HG03558 (cell line): ENCODE measurements around the gene CALN1.
"Not testable (repeated sequence)": the region's sequence is repeated elsewhere in the genome, so short reads cannot be mapped to it uniquely, and the experiment has no call there.

Experiments
- ATAC-seq: cut with Tn5 transposase; IDR thresholded peaks from one replicate; pipeline ENCODE4 v1.9.1; 2021; ENCODE audit warnings: moderate number of reproducible peaks; ENCODE audit not compliant: unreplicated experiment; ENCODE audit errors: extremely low read depth

Gene CALN1

DNA sequence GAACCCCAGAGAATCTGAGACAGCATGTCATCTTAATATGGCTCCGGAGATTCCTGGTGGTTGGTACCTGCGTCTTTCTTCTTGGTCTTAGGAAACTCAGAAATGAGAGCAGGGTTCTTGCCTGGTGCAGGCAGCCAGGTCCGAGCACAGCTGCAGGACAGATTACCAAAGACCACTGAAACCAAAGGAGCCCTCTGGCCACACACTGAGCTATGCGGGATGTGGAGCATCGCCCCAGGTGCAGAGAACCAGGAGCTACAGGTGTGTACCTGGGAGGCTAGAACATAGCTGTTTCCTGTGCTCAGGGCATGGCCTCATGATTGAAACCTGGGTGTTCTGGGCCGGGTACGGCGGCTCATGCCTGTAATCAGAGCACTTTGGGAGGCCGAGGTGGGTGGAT lies 635.4 kb downstream of the CALN1 start:
- ATAC-seq: no peak

DNA sequence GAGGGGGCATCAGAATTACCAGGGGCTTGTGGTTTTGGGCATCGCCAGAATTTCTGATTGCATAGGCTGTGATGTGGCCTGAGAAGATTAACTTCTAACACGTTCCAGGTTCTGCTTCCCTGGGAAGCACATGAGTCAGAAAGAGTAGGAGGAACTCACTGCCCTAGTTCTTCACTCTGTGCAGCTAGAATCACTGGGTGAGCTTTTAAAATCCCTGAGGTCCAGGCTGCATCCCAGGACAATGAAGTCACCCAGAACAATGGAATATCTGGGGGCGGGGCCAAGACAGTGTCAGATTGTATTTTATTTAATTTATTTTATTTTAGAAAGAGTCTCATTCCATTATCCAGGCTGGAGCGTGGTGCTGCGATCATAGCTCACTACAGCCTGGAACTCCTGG lies 636.5 kb downstream of the CALN1 start:
- ATAC-seq: no peak

DNA sequence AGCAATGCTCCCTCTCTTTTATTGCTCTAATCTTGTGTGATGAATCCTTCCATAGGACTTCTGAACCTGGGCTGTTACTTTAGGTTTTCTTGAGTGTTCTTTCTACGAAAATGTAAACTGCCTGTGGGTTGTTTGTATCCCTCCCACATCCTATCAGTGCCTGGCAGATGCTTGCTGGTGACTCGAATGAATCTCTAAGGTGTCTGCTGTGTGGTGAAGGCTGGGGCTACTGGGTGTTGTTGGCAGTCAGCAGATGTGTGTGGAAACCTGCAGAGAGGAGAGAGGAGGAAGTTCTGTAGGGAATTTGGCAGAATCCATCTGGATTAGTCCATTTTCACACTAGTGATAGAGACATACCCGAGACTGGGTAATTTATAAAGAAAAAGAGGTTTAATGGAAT lies 639.4 kb downstream of the CALN1 start:
- no peak for ATAC-seq

DNA sequence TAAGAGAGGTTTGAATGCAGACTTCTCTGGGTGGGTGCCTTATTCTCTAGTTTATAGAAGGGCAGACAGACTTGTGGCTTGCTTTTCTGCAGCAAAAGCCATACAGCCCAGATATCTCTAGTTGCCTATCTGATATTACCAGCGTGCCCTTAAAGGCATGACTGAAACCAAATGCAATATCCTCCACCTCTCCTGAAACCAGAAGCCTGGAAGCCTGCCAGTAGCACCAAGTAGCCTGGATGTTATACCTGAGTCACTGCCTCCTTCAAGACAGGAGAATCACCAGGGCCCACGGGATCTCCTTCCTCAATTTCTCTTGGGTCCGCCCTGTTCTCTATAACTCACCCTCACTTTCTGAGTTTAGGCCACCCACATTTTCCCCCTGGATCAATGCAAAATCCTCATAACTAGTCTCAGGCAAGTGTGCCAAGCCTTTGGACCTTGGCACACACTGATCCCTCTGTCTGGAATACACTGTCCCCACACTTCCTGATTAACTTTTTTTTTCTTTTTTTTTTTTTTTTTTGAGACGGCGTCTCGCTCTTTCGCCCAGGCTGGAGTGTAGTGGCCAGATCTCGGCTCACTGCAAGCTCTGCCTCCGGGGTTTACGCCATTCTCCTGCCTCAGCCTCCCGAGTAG lies 641.8 kb downstream of the CALN1 start:
- no peak for ATAC-seq

DNA sequence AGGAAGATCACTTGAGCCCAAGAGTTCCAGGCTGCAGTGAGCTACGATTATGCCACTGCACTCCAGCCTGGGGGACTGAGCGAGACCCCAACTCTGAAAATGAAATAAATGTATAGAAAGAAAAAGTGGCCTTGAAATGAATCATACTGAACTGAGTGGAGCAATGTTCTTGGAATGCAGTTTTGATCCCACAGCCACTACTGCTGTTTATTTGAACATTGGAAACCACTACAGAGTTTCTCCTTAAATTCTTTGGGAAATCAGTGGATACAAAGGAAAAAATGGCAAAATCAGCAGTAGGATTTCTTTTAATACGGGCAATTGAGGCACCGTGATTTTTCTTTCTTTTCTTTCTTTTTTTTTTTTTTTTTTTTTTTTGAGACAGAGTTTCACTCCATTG lies 642.8 kb downstream of the CALN1 start:
- no peak for ATAC-seq

DNA sequence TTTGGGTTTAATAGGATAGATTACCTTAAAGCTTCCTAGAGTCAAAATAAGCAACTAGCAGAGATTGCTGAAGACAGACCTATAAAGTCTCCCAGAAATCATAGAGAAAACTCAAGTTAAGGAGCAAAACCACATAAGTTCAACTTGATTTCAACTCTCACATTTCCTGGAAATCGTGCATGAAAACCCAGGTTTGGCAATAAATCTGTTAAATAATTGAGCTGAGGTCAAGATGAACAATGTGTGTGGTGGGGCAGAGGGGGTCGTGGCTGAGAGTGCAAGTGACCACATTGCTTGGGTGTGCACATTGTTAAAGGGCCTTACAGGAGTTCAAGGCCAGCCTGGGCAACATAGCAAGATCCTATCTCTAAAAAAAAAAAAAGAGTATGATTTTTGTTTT lies 643.7 kb downstream of the CALN1 start:
- ATAC-seq: no peak

DNA sequence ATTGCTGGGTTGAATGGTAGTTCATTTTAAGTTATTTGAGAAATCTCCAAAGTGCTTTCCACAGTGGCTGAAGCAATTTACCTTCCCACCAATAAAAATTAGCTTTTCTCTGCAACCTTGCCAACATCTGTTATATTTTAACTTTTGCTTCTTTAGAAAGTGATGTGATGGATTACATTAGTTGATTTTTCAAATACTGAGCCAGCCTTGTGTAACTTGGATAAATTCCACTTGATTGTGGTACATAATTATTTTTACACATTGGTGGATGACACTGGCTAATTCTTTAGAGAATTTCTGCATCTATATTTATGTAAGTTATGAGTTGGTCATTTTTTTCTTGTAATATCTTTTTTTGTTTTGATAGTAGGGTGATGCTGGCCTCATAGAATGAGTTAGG lies 646.1 kb downstream of the CALN1 start:
- no peak for ATAC-seq

DNA sequence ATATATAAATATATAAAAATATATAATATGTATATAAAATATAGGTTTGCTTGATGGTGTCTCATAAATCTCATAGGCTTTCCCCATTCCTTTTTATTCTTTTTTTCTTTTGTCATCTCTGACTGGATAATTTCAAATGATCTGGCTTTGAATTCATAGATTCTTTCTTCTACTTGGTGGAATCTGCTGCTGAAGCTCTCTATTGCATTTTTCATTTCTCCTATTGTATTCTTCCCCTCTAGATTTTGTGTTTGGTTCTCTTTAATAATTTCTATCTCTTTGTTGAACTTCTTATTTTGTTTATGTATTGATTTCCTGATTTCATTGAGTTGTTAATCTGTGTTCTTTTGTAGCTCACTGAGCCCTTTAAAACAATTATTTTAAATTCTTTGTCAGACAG lies 650.8 kb downstream of the CALN1 start:
- ATAC-seq: no peak

DNA sequence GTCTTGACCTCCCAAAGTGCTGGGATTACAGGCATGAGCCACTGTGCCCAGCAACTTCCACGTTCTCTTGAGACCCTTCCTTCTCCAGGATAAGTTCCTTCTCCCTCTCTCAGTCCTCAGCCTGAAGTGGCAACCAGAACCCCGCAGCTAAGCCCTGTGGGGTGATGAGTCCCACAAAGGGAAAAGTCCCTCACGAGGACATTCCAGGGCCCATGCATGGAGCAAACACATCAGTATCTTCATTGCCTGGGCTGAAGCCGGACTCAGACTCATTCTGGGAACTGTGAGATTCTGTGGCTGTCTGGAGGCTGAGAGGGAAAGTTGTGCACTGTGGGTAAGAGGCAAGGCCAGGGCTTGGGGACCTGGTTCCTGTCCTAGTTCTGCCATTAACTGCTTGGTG lies 657.3 kb downstream of the CALN1 start:
- no peak for ATAC-seq

DNA sequence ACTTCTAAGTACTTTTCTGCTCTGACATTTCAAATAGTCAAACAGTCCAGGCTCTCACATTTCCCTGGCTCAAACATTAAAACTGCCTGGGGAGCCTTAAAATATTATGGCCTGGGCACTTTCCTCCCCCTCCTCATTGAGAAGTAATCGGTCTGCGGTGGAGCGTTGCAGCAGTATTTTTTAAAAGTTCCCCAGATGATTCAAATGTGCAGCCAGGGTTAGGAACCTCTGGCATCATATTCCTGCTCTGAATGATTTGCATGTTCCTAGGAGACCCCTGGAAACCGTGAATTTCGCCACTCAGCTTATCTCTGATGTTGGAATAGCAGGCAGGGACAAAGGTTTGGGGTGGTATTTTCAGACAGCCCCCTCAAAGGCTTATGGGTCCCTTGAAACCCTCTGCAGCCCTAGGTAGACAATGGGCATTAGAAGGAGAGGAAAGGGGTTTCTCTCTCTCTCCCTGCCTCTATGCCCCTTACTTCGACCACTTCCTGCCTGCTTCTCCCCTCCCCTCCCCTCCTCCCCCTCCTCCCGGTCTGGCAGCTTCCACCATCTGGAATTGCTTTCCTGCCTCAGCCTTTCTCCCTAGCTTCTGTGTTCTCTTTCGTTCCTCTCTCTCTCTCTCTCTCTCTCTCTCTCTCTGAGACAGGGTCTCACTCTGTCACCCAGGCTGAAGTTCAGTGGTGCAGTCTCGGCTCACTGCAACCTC lies 658.0 kb downstream of the CALN1 start:
- no peak for ATAC-seq

DNA sequence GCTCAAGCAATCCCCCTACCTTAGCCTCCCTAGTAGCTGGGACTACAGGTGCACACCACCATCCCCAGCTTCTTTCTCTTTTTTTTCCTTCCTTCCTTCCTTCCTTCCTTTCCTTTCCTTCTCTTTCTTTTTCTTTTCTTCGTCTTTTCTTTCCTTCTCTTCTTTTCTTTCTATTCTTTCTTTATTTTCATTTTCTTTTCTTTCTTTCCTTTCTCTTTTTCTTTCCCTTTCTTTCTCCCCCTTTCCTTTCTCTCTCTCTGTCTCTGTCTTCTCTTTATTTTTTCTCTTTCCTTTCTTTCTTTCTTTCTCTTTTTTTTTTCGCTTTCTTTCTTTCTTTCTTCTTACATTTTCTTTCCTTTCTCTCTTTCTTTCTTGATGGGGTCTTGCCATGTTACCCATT lies 658.9 kb downstream of the CALN1 start:
- no peak for ATAC-seq

DNA sequence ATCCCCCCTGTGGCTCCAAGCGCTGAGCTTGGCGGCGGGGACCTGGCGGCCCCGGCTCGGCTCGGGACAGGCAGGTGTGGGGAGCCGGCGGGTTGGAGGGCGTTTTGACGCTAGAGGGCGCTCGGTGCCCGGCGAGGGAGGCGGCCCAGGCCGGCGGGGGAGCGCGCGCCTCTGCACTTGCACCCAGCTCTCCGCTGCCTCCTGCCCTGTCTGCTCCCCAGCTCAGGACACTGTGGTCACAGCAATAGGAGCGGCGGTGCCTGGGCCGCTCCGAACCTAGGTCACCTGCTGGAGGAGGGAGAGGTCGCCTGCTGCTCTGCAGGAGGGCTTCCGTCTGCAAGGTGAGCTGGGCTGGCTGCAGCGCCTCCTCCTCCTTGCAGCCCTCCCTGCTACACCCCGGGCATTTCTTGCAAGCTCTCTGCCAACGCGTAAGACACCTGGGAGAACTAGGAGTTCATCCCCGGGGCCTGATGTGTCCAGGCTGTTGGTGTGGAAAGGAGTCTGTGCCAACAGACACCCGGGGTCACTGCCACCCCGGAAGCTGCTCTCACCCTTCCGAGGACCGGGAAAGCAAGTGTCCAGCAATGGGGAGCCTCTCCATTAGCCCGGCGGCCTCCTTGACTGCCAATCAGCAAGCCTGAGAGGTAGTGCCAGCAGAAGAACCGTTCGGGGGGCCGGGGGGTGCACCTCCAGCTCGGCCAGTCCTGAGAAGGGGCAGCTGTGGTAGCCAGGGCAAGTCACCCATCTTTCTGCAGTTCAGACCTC lies 659.8 kb downstream of the CALN1 start:
- ATAC-seq: no peak

DNA sequence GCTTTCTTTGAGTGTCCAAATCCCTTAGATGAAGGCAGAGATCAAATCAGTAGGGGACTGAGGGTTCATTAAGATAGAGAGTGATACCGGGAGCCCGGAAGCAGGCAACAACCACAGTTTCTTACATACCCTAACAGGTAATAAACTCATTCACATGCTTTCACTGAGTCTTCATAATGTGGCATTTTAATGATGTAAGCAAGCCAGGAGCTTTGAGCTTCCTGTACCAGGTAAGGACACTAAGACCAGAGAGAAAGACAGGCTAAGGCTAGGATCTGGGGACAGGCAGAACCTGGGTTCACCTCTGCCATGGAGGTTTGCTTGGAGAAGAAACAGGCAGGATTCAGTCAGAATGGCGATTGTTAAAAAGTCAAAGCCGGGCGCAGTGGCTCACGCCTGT lies 661.8 kb downstream of the CALN1 start:
- no peak for ATAC-seq

DNA sequence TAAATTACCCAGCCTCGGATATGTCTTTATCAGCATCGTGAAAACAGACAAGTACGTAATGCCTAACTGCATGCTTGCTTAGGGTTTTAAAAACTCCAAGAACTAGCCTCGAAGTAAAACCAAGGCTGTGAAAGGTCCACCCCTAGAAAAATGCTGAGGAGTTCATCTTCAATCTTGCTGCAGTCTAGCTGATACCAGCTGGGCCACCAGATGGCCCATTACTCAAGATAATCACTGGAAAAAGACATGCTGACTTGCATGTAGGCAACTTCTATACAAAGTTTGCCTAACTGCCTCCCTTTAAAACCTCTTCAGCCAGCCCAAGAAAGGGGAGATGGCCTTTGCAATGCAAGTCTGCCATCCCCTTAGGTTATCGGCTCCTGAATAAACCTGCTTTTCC lies 666.1 kb downstream of the CALN1 start:
- no peak for ATAC-seq

DNA sequence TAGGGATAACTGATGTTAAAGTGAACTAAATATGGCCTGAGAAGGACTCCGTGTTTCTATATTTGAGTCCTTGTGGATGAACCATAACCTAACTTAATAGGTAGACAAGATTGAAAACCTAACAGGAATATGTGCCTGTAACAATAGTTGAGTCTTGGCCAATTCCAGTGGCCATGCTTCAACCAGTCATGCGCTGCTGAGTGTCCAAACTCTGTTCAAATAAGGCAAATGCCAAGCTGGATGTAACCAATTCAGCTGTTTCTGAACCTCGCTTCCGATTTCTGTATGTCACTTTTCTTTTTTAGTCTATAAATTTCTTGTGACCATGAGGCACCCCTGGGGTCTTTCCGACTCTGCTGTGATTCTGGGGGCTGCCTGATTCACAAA lies 672.0 kb downstream of the CALN1 start:
- ATAC-seq: no peak

DNA sequence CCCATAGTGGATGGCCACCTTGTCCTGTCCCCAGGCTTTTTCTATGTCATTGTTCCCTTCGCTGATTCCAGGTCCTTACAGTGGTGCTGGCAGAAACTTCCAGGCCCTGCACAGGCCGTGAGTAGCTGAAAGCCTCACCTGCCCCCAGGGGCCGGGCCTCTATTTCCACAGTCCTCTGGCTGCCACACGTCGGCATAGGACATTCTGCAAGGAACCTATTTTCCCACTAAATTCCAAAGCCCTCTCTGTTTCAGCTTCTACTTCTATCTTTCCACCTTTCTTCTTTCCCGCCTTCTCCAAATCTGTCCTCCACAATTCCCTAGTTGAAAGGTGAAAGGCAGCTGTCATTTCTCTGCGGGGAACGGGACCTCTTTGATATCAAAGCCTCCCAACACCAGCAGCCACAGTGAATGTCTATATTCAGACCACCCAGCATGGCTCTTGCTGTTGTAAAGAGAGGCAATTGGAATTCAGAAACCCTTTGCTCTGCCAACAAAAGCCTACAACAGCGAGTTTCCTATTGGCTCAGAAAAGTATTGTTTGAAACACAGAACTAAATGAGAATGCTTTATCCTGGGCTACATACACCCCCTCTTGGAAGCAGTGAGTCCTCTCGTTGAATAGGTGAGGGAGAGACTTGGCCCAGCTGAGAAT lies 672.5 kb downstream of the CALN1 start:
- ATAC-seq: no peak

DNA sequence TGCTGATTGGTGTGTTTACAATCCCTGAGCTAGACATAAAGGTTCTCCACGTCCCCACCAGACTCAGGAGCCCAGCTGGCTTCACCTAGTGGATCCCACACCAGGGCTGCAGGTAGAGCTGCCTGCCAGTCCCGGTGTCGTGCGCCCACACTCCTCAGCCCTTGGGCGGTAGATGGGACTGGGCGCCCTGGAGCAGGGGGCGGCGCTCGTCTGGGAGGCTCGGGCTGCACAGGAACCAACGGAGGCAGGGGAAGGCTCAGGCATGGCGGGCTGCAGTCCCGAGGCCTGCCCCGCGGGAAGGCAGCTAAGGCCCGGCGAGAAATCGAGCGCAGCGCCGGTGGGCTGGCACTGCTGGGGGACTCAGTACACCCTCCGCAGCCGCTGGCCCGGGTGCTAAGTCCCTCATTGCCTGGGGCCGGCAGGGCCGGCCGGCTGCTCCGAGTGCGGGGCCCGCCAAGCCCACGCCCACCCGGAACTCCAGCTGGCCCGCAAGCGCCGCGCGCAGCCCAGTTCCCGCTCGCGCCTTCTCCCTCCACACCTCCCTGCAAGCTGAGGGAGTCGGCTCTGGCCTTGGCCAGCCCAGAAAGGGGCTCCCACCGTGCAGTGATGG lies 674.1 kb downstream of the CALN1 start:
- not testable (repeated sequence) for ATAC-seq

DNA sequence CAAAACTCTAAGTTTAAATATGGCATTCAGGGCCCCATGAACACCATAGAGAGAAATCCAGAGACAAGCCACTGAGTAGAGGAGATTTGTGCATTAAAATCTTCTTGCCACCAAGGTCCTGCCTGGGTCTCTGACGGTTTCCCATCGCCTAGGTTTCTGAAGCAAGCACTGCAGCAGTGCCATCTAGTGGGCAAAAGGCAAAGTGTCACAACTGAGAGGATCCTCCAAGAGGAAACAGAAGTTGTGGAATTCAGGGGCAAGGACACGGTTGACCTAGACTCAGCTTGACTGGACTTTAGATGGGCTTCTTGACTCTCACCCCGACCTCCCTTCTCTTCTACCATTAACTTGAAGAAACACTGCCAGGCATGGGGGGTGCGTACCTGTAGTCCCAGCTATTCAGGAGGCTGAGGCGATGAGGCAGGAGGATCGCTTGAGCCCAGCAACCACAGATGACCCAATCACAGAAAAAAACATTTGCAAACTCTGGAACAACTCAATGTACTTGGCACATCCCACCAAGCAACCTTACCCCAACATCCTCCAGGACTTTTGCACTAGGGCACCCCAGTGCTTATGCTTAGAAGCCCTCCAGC lies 676.1 kb downstream of the CALN1 start:
- no peak for ATAC-seq

DNA sequence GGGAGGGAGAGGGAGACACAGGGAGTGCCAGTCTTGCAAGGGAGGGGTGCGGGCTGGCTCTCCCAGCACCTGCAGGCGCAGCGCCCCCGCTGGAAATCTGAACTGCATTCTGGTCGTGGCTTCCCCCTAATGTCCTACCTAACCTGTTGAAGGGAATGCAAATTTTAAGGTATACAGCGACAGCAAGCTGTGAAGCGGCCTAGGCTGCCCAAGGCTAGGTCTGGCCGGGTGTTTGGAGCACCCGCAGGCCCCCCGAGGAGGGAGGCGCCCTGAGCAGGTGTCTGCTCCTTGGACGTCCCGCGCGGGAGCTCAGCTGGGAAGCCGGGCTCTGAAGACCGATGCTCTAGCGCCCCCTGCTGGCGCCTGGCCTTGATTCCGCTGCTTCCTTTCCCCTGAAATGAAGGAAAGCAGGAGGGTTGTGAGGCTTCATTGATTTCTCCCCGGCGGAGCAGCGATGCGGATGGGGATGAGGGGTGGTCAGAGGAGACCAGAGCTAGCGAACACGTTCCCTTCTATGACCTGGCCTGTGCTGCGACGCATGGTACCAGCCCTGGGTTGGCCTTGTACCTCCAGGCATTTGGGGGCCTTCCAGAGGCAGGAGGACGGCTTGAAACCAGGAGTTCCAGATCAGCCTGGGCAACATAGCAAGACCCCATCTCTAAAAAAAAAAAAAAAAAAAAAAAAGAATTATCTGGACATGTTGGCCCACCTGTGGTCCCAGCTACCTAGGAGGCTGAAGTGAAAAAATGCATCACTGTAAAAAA lies 678.8 kb downstream of the CALN1 start:
- no peak for ATAC-seq

DNA sequence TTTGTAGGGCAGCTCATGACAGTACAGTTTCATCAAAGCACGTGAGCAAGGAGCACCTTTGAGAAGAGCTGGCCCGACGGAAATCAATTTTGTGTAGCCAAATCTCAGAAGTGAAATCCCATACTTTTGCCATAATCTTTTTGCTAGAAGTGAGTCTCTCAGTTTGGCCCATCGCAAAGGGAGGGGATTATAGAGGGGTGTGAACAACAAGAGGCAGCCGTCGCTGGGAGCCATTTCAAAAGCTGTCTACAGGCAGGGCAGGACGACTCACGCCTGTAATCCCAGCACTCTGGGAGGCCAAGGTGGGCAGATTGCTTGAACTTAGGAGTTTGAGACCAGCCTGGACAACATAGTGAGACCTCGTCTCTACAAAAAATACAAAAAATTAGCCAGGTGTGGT lies 680.4 kb downstream of the CALN1 start:
- no peak for ATAC-seq
